Measurements from ENCODE around the gene ARSG. TPM values are rescaled to one million over a fixed set of nuclear protein-coding genes. Genes with fewer than 3 reads are reported as not detected.
"Not testable (repeated sequence)": the region's sequence is repeated elsewhere in the genome, so short reads cannot be mapped to it uniquely, and the experiment has no call there.

ARSG gene
- total RNA-seq, 2 donors from 2014 or later = 5.4 to 16.9 TPM

- H3K4me3 ChIP-seq = no peak overlapping the region
- H3K4me1 ChIP-seq (ENCODE audit: control insufficient read depth in 1 of 2, low read depth in 2 of 2) = peaks cover 0 to 6% of the 10 kb centered on the region in 2 donors
- no peak for DNase-seq (ENCODE audit: low spot score)
- TF ChIP-seq CTCF (IDR thresholded peaks at IDR 0.05) = no peak
- no peaks in the 10 kb centered on the region for H3K9me3 ChIP-seq
- ATAC-seq (ENCODE audit: insufficient number of reproducible peaks, low FRiP score, low read depth) = no peak
- no peaks in the 10 kb centered on the region for H3K36me3 ChIP-seq
- no peaks in the 10 kb centered on the region for H3K27me3 ChIP-seq (replicated peaks; ENCODE audit: insufficient read depth)
- no peak overlapping the region for H3K27ac ChIP-seq
Observed at GRCh38 chr17:68352041-68352440, 60.7 kb downstream of the ARSG start.

GRCh38 chr17:68352671-68353070 is 61.4 kb downstream of the ARSG start:
- H3K4me1 ChIP-seq (ENCODE audit: control insufficient read depth in 1 of 2, low read depth in 2 of 2); H3K9me3 ChIP-seq; ATAC-seq (ENCODE audit: insufficient number of reproducible peaks, low FRiP score, low read depth); DNase-seq (ENCODE audit: low spot score); H3K27me3 ChIP-seq (replicated peaks; ENCODE audit: insufficient read depth); H3K27ac ChIP-seq; H3K4me3 ChIP-seq; H3K36me3 ChIP-seq: not testable (repeated sequence)

GRCh38 chr17:68353111-68353521 is 61.8 kb downstream of the ARSG start:
- Histone ChIP-seq H3K27ac (no peak overlapping the region), H3K4me1 (ENCODE audit: control insufficient read depth in 1 of 2, low read depth in 2 of 2) (peaks cover 0 to 6% of the 10 kb centered on the region in 2 donors), H3K27me3 (replicated peaks; ENCODE audit: insufficient read depth) (no peaks in the 10 kb centered on the region), H3K9me3 (no peaks in the 10 kb centered on the region), H3K36me3 (no peaks in the 10 kb centered on the region), H3K4me3 (no peak overlapping the region)
- ATAC-seq (ENCODE audit: insufficient number of reproducible peaks, low FRiP score, low read depth) (no peak), DNase-seq (ENCODE audit: low spot score) (no peak)
- TF ChIP-seq CTCF (IDR thresholded peaks at IDR 0.05) = no peak

- H3K4me3 ChIP-seq; H3K9me3 ChIP-seq; H3K27me3 ChIP-seq (replicated peaks; ENCODE audit: insufficient read depth); H3K4me1 ChIP-seq (ENCODE audit: control insufficient read depth in 1 of 2, low read depth in 2 of 2); ATAC-seq (ENCODE audit: insufficient number of reproducible peaks, low FRiP score, low read depth); DNase-seq (ENCODE audit: low spot score); H3K36me3 ChIP-seq: not testable (repeated sequence)
- H3K27ac ChIP-seq = peak overlapping the region in 1 of 2 donors; percentile 7
Observed at GRCh38 chr17:68354311-68354710, 63.0 kb downstream of the ARSG start.

- H3K27ac ChIP-seq; H3K4me1 ChIP-seq (ENCODE audit: control insufficient read depth in 1 of 2, low read depth in 2 of 2); H3K4me3 ChIP-seq; H3K27me3 ChIP-seq (replicated peaks; ENCODE audit: insufficient read depth); ATAC-seq (ENCODE audit: insufficient number of reproducible peaks, low FRiP score, low read depth); DNase-seq (ENCODE audit: low spot score); H3K9me3 ChIP-seq; H3K36me3 ChIP-seq: not testable (repeated sequence)
Observed at GRCh38 chr17:68355108-68355507, 63.8 kb downstream of the ARSG start.

- no peak overlapping the region for H3K4me3 ChIP-seq
- ATAC-seq (ENCODE audit: insufficient number of reproducible peaks, low FRiP score, low read depth) = no peak
- no peaks in the 10 kb centered on the region for H3K36me3 ChIP-seq
- DNase-seq (ENCODE audit: low spot score) = no peak
- H3K9me3 ChIP-seq = no peaks in the 10 kb centered on the region
- H3K4me1 ChIP-seq (ENCODE audit: control insufficient read depth in 1 of 2, low read depth in 2 of 2) = peaks cover 0 to 6% of the 10 kb centered on the region in 2 donors
- no peak overlapping the region for H3K27ac ChIP-seq
- no peaks in the 10 kb centered on the region for H3K27me3 ChIP-seq (replicated peaks; ENCODE audit: insufficient read depth)
- TF ChIP-seq CTCF (IDR thresholded peaks at IDR 0.05) = no peak
Observed at GRCh38 chr17:68356520-68356919, 65.2 kb downstream of the ARSG start.

- no peaks in the 10 kb centered on the region for H3K27me3 ChIP-seq (replicated peaks; ENCODE audit: insufficient read depth)
- H3K36me3 ChIP-seq = no peaks in the 10 kb centered on the region
- no peaks in the 10 kb centered on the region for H3K9me3 ChIP-seq
- no peak overlapping the region for H3K4me3 ChIP-seq
- H3K27ac ChIP-seq = no peak overlapping the region
- ATAC-seq (ENCODE audit: insufficient number of reproducible peaks, low FRiP score, low read depth) (no peak), DNase-seq (ENCODE audit: low spot score) (no peak)
- TF ChIP-seq CTCF (IDR thresholded peaks at IDR 0.05) = no peak
- peaks cover 0 to 6% of the 10 kb centered on the region in 2 donors for H3K4me1 ChIP-seq (ENCODE audit: control insufficient read depth in 1 of 2, low read depth in 2 of 2)
Observed at GRCh38 chr17:68356949-68357455, 65.7 kb downstream of the ARSG start.

Data from thoracic aorta (tissue), 2 donors.